ENCODE results near the gene SHOC2. TPM values are rescaled to one million over a fixed set of nuclear protein-coding genes. Genes with fewer than 3 reads are reported as not detected.

Gene SHOC2
- total and polyA plus RNA-seq, 2 of the 8 experiments (the other 6 are each of a cell fraction or from before 2014, with no cell fraction given): 7.6 to 28.2 TPM

GRCh38 chr10:110972231-110973134, 53.1 kb downstream of the SHOC2 start (continued):
- TF ChIP-seq RXRA (IDR thresholded peaks at IDR 0.05; ENCODE audit: insufficient read depth, low read depth, low read length) (no peak), RFX5 (IDR thresholded peaks at IDR 0.05; ENCODE audit: borderline replicate concordance, low read depth, low read length) (no peak), MAX (IDR thresholded peaks at IDR 0.05) (no peak), BCL11A (IDR thresholded peaks at IDR 0.05; ENCODE audit: low read depth in 2 of 2, low read length in 2 of 2) (no peak), CEBPB (IDR thresholded peaks at IDR 0.05; ENCODE audit: low read depth, low read length) (no peak)

Measured in H1 (cell line).